Peyer's patch (tissue), 4 donors: ENCODE data around the gene PROX1. TPM values are rescaled to one million over a fixed set of nuclear protein-coding genes. Genes with fewer than 3 reads are reported as not detected.

Experiments
- DNase-seq, 3 donors: peaks; one replicate each; pipeline ENCODE4 v3.0.0-alpha.2; 2017 to 2019
- H3K27ac ChIP-seq, 4 donors: fragments of 200-600 bp; sonication (generic); one replicate each; pipeline ENCODE4 v1.5.1; 2016 to 2019
- H3K27me3 ChIP-seq, 2 donors: fragments of 200-600 bp; sonication (generic); one replicate each; pipeline ENCODE4 v1.5.1; 2019
- H3K36me3 ChIP-seq, 3 donors: fragments of 200-600 bp; sonication (generic); one replicate each; pipeline ENCODE4 v1.5.1; 2016 to 2019
- H3K4me1 ChIP-seq, 4 donors: fragments of 200-600 bp; sonication (generic); one replicate each; pipeline ENCODE4 v1.5.1; 2016 to 2019
- H3K4me3 ChIP-seq, 4 donors: fragments of 200-600 bp; sonication (generic); 1 replicate in 3 of 4; 2 replicates in 1 of 4; pipeline ENCODE4 v1.5.1; 2016 to 2019; ENCODE audit warnings: mild to moderate bottlenecking in 1 of 4
- H3K9me3 ChIP-seq, 4 donors: fragments of 200-600 bp; sonication (generic); one replicate each; pipeline ENCODE4 v1.5.1; 2016 to 2019; ENCODE audit warnings: mild to moderate bottlenecking in 1 of 4
- CTCF ChIP-seq, 6 experiments: fragments of 450-650 bp in 4 of 6; fragments of 200-600 bp in 2 of 6; sonication (generic) in 1 of 6; IDR thresholded peaks; one replicate each; pipeline ENCODE4 v1.5.1; 2017 to 2019; ENCODE audit warnings: antibody characterized with exemption in 6 of 6, mild to moderate bottlenecking in 3 of 6, moderate library complexity in 1 of 6
- POLR2A ChIP-seq, 2 donors: fragments of 450-650 bp; IDR thresholded peaks; one replicate each; pipeline ENCODE4 v1.5.1; 2017; ENCODE audit warnings: antibody characterized with exemption in 2 of 2, mild to moderate bottlenecking in 2 of 2, moderate library complexity in 2 of 2
- total RNA-seq, 4 donors: library from RNA; depleted of rRNA; stranded (reverse); fragments of >200 nt; gene quantifications; one replicate each; pipeline ENCODE4 v1.1.0, GENCODE V29; 2016

PROX1 gene
- total RNA-seq, 4 donors from 2014 or later = 7.4 to 26.4 (median 13.7) TPM

- no peak overlapping the region for H3K27ac ChIP-seq
- DNase-seq = no peak
- no peaks in the 10 kb centered on the region for H3K9me3 ChIP-seq
- no peak overlapping the region for H3K4me3 ChIP-seq
- no peaks in the 10 kb centered on the region for H3K4me1 ChIP-seq
- TF ChIP-seq POLR2A (IDR thresholded peaks at IDR 0.05) (no peak), CTCF (IDR thresholded peaks at IDR 0.05) (no peak)
- no peaks in the 10 kb centered on the region for H3K27me3 ChIP-seq
- H3K36me3 ChIP-seq = no peaks in the 10 kb centered on the region
These were observed 83.7 kb downstream of the PROX1 start for GRCh38 chr1:214071469-214071868.

- no peaks in the 10 kb centered on the region for H3K27me3 ChIP-seq
These were observed 84.8 kb downstream of the PROX1 start for GRCh38 chr1:214072426-214073157.

GRCh38 chr1:214074477-214074876, 86.7 kb downstream of the PROX1 start:
- no peak for DNase-seq
- TF ChIP-seq POLR2A (IDR thresholded peaks at IDR 0.05) = no peak
- no peak overlapping the region for H3K27ac ChIP-seq
- H3K27me3 ChIP-seq = no peaks in the 10 kb centered on the region
- no peaks in the 10 kb centered on the region for H3K4me1 ChIP-seq
- no peak overlapping the region for H3K4me3 ChIP-seq
- no peaks in the 10 kb centered on the region for H3K36me3 ChIP-seq
- H3K9me3 ChIP-seq = no peaks in the 10 kb centered on the region

More at GRCh38 chr1:214072426-214073157, 84.8 kb downstream of the PROX1 start:
- TF ChIP-seq CTCF (IDR thresholded peaks at IDR 0.05) (no peak), POLR2A (IDR thresholded peaks at IDR 0.05) (no peak)
- no peaks in the 10 kb centered on the region for H3K9me3 ChIP-seq
- H3K36me3 ChIP-seq = no peaks in the 10 kb centered on the region
- H3K4me3 ChIP-seq = no peak overlapping the region
- no peak for DNase-seq
- no peaks in the 10 kb centered on the region for H3K4me1 ChIP-seq
- no peak overlapping the region for H3K27ac ChIP-seq

GRCh38 chr1:214075305-214075998, 87.7 kb downstream of the PROX1 start:
- Histone ChIP-seq H3K36me3 (no peaks in the 10 kb centered on the region), H3K4me3 (no peak overlapping the region), H3K27me3 (no peaks in the 10 kb centered on the region), H3K9me3 (no peaks in the 10 kb centered on the region), H3K27ac (no peak overlapping the region), H3K4me1 (no peaks in the 10 kb centered on the region)
- DNase-seq = no peak
- TF ChIP-seq POLR2A (IDR thresholded peaks at IDR 0.05) (no peak), CTCF (IDR thresholded peaks at IDR 0.05) (no peak)

GRCh38 chr1:214075999-214076707, 88.4 kb downstream of the PROX1 start:
- no peak overlapping the region for H3K27ac ChIP-seq
- DNase-seq = no peak
- no peaks in the 10 kb centered on the region for H3K36me3 ChIP-seq
- no peak for TF ChIP-seq POLR2A (IDR thresholded peaks at IDR 0.05)
- no peak for TF ChIP-seq CTCF (IDR thresholded peaks at IDR 0.05)
- no peaks in the 10 kb centered on the region for H3K9me3 ChIP-seq
- no peak overlapping the region for H3K4me3 ChIP-seq
- H3K4me1 ChIP-seq = no peaks in the 10 kb centered on the region
- H3K27me3 ChIP-seq = no peaks in the 10 kb centered on the region

- Histone ChIP-seq H3K4me3 (no peak overlapping the region), H3K27me3 (no peaks in the 10 kb centered on the region), H3K36me3 (no peaks in the 10 kb centered on the region), H3K4me1 (no peaks in the 10 kb centered on the region), H3K9me3 (no peaks in the 10 kb centered on the region), H3K27ac (no peak overlapping the region)
- TF ChIP-seq CTCF (IDR thresholded peaks at IDR 0.05) (no peak), POLR2A (IDR thresholded peaks at IDR 0.05) (no peak)
- DNase-seq = no peak
These were observed 88.9 kb downstream of the PROX1 start for GRCh38 chr1:214076708-214077065.
